ENCODE results near the gene TNIK. TPM values are rescaled to one million over a fixed set of nuclear protein-coding genes. Genes with fewer than 3 reads are reported as not detected.

The TNIK gene
- total and polyA plus RNA-seq, 10 of the 15 experiments (the other 5 are each of a cell fraction or from before 2014, with no cell fraction given): 13.9 to 74.3 (median 48.2) TPM

GRCh38 chr3:171347301-171348039, 112.7 kb downstream of the TNIK start (continued):
- no peak for TF ChIP-seq IRF5 (IDR thresholded peaks at IDR 0.05; ENCODE audit: borderline replicate concordance)
- TF ChIP-seq E2F4 (IDR thresholded peaks at IDR 0.05; ENCODE audit: low read depth, low read length): no peak
- no peak for TF ChIP-seq MYB (IDR thresholded peaks at IDR 0.05; ENCODE audit: borderline replicate concordance, low read depth, low read length)
- TF ChIP-seq BCLAF1 (IDR thresholded peaks at IDR 0.05): no peak
- no peak for TF ChIP-seq POLR2AphosphoS5 (IDR thresholded peaks at IDR 0.05; ENCODE audit: low read length)
- no peak for TF ChIP-seq HDAC2 (IDR thresholded peaks at IDR 0.05)
- TF ChIP-seq USF1 (IDR thresholded peaks at IDR 0.05; ENCODE audit: borderline replicate concordance, extremely low read length, insufficient read depth, low read depth, low read length): no peak
- TF ChIP-seq WRNIP1 (IDR thresholded peaks at IDR 0.05; ENCODE audit: borderline replicate concordance, low read depth, low read length): no peak
- no peak for TF ChIP-seq SREBF1 (IDR thresholded peaks at IDR 0.05; ENCODE audit: low read length)
- TF ChIP-seq SUZ12 (IDR thresholded peaks at IDR 0.05; ENCODE audit: unreplicated experiment): no peak
- TF ChIP-seq POU2F2 (IDR thresholded peaks at IDR 0.05; ENCODE audit: borderline replicate concordance, low read depth, low read length): no peak
- no peak for TF ChIP-seq RELA (IDR thresholded peaks at IDR 0.05; ENCODE audit: borderline replicate concordance, partially characterized antibody)
- peak; percentile 80; the same call in 1 of the 2 replicates for TF ChIP-seq CREM (IDR thresholded peaks at IDR 0.05; ENCODE audit: low read depth)
- TF ChIP-seq SMAD1 (IDR thresholded peaks at IDR 0.05; ENCODE audit: low read depth, partially characterized antibody): no peak
- TF ChIP-seq MTA2 (IDR thresholded peaks at IDR 0.05; ENCODE audit: low read depth): peak; percentile 94
- TF ChIP-seq RBBP5 (conservative IDR thresholded peaks at IDR 0.05): no peak
- TF ChIP-seq SMC3 (IDR thresholded peaks at IDR 0.05; ENCODE audit: borderline replicate concordance, low read length): peak; percentile 5; the same call in 1 of the 2 replicates
- peak in 1 of 2 experiments; percentile 11; a peak in 1 of 4 replicates for TF ChIP-seq BHLHE40 (IDR thresholded peaks at IDR 0.05; ENCODE audit: borderline replicate concordance in 1 of 2, low read depth in 2 of 2, low read length in 1 of 2)
- TF ChIP-seq ATF3 (IDR thresholded peaks at IDR 0.05; ENCODE audit: borderline replicate concordance, extremely low read depth, low read depth, low read length): no peak
- no peak for TF ChIP-seq SIN3A (IDR thresholded peaks at IDR 0.05; ENCODE audit: low read depth, low read length)
- no peak for TF ChIP-seq HSF1 (IDR thresholded peaks at IDR 0.05; ENCODE audit: low read depth, low read length)
- peak; percentile 58; the same call in 1 of the 2 replicates for TF ChIP-seq DPF2 (IDR thresholded peaks at IDR 0.05)

All from GM12878 (cell line).